ENCODE data around the gene MARVELD1.

GRCh38 chr10:97738616-97739015 lies 25.1 kb downstream of the MARVELD1 start:
- no peak for TF ChIP-seq POLR2A (IDR thresholded peaks at IDR 0.05)
- TF ChIP-seq, protein P1, sequence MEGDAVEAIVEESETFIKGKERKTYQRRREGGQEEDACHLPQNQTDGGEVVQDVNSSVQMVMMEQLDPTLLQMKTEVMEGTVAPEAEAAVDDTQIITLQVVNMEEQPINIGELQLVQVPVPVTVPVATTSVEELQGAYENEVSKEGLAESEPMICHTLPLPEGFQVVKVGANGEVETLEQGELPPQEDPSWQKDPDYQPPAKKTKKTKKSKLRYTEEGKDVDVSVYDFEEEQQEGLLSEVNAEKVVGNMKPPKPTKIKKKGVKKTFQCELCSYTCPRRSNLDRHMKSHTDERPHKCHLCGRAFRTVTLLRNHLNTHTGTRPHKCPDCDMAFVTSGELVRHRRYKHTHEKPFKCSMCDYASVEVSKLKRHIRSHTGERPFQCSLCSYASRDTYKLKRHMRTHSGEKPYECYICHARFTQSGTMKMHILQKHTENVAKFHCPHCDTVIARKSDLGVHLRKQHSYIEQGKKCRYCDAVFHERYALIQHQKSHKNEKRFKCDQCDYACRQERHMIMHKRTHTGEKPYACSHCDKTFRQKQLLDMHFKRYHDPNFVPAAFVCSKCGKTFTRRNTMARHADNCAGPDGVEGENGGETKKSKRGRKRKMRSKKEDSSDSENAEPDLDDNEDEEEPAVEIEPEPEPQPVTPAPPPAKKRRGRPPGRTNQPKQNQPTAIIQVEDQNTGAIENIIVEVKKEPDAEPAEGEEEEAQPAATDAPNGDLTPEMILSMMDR (IDR thresholded peaks at IDR 0.05): no peak
